Measurements from ENCODE around the gene RALGAPB.

GRCh38 chr20:38599410-38599882 is 126.8 kb downstream of the RALGAPB start:
- TF ChIP-seq CTCF (IDR thresholded peaks at IDR 0.05), result no peak
- TF ChIP-seq POLR2A (IDR thresholded peaks at IDR 0.05), result no peak

Measured in testis (tissue), 2 donors.